Thyroid gland (tissue), 4 donors: ENCODE measurements around the gene VCAN. TPM values are rescaled to one million over a fixed set of nuclear protein-coding genes. Genes with fewer than 3 reads are reported as not detected.

Source experiments
- DNase-seq, 2 donors: peaks; one replicate each; pipeline ENCODE4 v3.0.0-alpha.2; 2019
- H3K27ac ChIP-seq, 3 donors: fragments of 200-600 bp; sonication (generic); 1 replicate in 2 of 3; 2 replicates in 1 of 3; pipeline ENCODE4 v1.5.1; 2016 to 2019; ENCODE audit warnings: mild to moderate bottlenecking in 1 of 3, moderate library complexity in 1 of 3
- H3K27me3 ChIP-seq: fragments of 200-600 bp; sonication (generic); one replicate; pipeline ENCODE4 v1.5.1; 2019
- H3K36me3 ChIP-seq, 2 donors: fragments of 200-600 bp; sonication (generic); one replicate each; pipeline ENCODE4 v1.5.1; 2016 to 2019
- H3K4me1 ChIP-seq, 2 donors: fragments of 200-600 bp; sonication (generic); one replicate each; pipeline ENCODE4 v1.5.1; 2017 to 2019
- H3K4me3 ChIP-seq, 3 donors: fragments of 200-600 bp; sonication (generic); replicated peaks in 1 of 3; 1 replicate in 2 of 3; 2 replicates in 1 of 3; pipeline ENCODE4 v1.5.1; 2016; ENCODE audit warnings: mild to moderate bottlenecking in 1 of 3
- H3K9me3 ChIP-seq: fragments of 200-600 bp; sonication (generic); one replicate; pipeline ENCODE4 v1.5.1; 2017
- POLR2A ChIP-seq, 2 donors: fragments of 450-650 bp; IDR thresholded peaks; one replicate each; pipeline ENCODE4 v1.6.1; 2017; ENCODE audit warnings: antibody characterized with exemption in 2 of 2, mild to moderate bottlenecking in 2 of 2, moderate library complexity in 1 of 2
- WGBS, 2 donors: methylation state at CpG; one replicate each; pipeline ENCODE4 v1.1.5; 2017; 5-methylcytosine and 5-hydroxymethylcytosine counted together
- intact Hi-C: fragments of 100-400 bp; cut with DNase I; formaldehyde crosslinking; loops from one replicate; pipeline ENCODE4 v1.15.1; 2023
- total RNA-seq, 4 donors: library from RNA; depleted of rRNA; stranded (reverse); fragments of >200 nt; gene quantifications; one replicate each; pipeline ENCODE4 v1.2.3, GENCODE V29; 2016
- TF ChIP-seq, protein P1 (sequence below), 6 experiments: fragments of 200-600 bp in 3 of 6; fragments of 450-650 bp in 3 of 6; sonication (generic) in 3 of 6; IDR thresholded peaks; one replicate each; pipeline ENCODE4 v1.5.1; 2016 to 2019; ENCODE audit warnings: antibody characterized with exemption in 6 of 6, mild to moderate bottlenecking in 2 of 6, inconsistent platforms in 1 of 6, moderate library complexity in 1 of 6

The VCAN gene
- total RNA-seq, 4 donors from 2014 or later: 9.7 to 50.1 (median 33.1) TPM

DNA sequence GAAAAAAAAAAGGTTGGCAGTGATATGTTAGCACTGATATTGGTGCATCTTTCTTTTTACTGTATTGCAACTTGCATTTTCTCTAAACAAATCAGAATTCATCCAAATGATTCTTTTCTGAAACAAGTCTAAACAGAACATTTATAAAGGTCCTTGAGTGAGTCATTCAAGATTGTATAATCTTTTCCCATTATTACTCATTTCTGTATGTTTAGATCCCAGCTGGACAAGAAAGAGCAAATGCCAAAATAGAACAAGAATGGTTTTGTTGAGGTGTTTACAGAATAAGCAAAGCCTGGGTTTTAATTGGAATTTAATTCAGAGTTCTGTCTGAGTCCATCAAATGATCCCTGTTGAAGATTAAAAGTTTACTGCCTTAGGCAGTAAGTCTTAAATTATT, 112.3 kb downstream of the VCAN start:
- no peak overlapping the region for H3K4me3 ChIP-seq
- TF ChIP-seq POLR2A (IDR thresholded peaks at IDR 0.05): no peak
- TF ChIP-seq, protein P1, sequence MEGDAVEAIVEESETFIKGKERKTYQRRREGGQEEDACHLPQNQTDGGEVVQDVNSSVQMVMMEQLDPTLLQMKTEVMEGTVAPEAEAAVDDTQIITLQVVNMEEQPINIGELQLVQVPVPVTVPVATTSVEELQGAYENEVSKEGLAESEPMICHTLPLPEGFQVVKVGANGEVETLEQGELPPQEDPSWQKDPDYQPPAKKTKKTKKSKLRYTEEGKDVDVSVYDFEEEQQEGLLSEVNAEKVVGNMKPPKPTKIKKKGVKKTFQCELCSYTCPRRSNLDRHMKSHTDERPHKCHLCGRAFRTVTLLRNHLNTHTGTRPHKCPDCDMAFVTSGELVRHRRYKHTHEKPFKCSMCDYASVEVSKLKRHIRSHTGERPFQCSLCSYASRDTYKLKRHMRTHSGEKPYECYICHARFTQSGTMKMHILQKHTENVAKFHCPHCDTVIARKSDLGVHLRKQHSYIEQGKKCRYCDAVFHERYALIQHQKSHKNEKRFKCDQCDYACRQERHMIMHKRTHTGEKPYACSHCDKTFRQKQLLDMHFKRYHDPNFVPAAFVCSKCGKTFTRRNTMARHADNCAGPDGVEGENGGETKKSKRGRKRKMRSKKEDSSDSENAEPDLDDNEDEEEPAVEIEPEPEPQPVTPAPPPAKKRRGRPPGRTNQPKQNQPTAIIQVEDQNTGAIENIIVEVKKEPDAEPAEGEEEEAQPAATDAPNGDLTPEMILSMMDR (IDR thresholded peaks at IDR 0.05): no peak

DNA sequence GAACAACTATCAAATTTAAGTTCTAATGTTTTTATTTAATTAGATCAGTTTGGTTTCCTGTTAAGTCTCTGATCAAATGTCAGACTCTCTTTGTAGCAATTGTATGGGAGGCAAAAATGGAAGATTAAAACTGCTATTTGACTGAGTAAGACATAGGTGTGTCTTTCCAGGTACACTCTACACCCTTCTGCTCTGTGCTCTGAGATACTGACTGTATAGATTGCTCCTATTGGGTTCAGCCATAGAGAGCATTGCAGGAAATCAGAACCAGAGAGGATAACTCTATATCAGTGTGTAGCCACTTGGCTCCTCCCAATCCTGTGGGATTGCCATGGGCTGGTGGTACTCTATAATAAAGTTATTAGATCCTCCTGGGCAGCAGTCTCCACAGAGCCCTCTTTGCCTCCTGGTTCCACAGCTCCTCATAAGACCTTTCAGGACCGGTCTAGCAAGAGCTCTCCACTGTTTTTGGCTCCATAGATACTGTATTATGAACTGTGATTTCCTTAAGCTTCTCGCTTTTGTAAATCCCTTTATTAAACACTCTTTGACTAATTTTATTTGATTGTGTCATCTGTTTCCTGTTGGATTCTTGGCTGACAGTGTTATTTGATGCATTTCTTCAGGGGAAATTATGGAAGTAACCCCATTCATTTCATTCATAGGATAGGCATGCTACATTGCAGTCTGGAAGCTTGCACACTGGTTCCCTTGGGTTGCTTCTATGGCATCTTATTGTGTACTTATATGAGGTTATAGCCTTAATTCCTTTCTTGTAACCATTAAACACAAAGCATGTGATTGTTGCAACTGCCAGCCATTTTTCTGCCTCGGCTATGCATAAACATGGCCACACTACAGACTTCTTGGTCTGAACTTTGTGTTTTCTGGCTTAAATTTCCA, 115.6 kb downstream of the VCAN start:
- DNase-seq: no peak
- TF ChIP-seq, protein P1 (IDR thresholded peaks at IDR 0.05): no peak
- no peak for TF ChIP-seq POLR2A (IDR thresholded peaks at IDR 0.05)
- WGBS, 2 donors: 50 to 54% methylated on average over 3 of the region's 3 CpGs
- H3K27me3 ChIP-seq: no peaks in the 10 kb centered on the region
- no peaks in the 10 kb centered on the region for H3K9me3 ChIP-seq
- H3K4me3 ChIP-seq: no peak overlapping the region
- H3K4me1 ChIP-seq: no peaks in the 10 kb centered on the region
- H3K36me3 ChIP-seq: no peaks in the 10 kb centered on the region
- intact Hi-C loops: no loop called here
- no peak overlapping the region for H3K27ac ChIP-seq

More for the DNA sequence above, 112.3 kb downstream of the VCAN start:
- Histone ChIP-seq H3K36me3 (no peaks in the 10 kb centered on the region), H3K27ac (no peak overlapping the region), H3K9me3 (no peaks in the 10 kb centered on the region), H3K27me3 (no peaks in the 10 kb centered on the region), H3K4me1 (no peaks in the 10 kb centered on the region)
- intact Hi-C loops: no loop called here
- no peak for DNase-seq

DNA sequence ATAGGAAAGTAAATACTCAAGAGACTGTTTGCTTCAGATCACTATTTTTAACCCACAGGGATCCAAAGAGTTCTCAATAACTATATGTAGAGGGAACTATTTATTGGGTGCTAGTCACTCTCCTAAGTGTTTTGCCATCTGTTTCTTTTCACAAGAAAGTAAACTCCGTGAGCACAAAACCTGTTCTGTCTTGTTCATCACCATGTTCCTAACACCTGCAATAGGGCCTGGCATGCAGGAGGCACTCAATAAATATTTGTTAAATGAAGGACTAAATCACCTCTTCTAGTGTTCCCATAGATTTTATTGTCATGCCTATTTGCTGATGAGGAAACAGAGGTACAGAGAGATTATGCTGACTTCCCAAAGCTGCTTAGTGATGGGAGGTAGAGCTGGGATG, 118.2 kb downstream of the VCAN start:
- 82 to 94% methylated on average over 1 of the region's 1 CpG for WGBS, 2 donors
- intact Hi-C loops: no loop called here

DNA sequence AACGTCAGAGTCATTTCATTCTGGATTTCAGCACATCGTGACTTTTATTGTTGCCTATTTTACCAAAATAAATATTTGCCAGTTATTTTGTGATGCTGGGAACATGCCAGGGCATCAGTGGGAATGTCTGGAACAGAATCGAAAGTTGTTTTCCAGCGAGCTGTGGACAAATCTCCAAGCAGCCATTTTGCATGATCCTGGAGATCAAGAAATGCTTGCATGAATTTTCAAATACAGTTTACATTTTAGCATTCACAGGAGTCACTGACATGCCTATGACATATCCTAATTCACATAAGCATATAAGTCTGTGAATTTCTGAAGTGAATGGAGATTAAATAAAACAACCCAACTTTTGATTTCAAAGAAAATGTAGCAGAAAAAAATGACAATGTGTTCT, 119.4 kb downstream of the VCAN start:
- no peak for DNase-seq
- no peaks in the 10 kb centered on the region for H3K36me3 ChIP-seq
- 81 to 85% methylated on average over 4 of the region's 4 CpGs for WGBS, 2 donors
- H3K27me3 ChIP-seq: no peaks in the 10 kb centered on the region
- H3K4me1 ChIP-seq: no peaks in the 10 kb centered on the region
- no peaks in the 10 kb centered on the region for H3K9me3 ChIP-seq
- no peak overlapping the region for H3K27ac ChIP-seq
- intact Hi-C loops: no loop called here
- TF ChIP-seq, protein P1 (IDR thresholded peaks at IDR 0.05): no peak
- no peak for TF ChIP-seq POLR2A (IDR thresholded peaks at IDR 0.05)
- no peak overlapping the region for H3K4me3 ChIP-seq

More for the DNA sequence above, 118.2 kb downstream of the VCAN start:
- no peak for DNase-seq
- Histone ChIP-seq H3K9me3 (no peaks in the 10 kb centered on the region), H3K27ac (no peak overlapping the region), H3K4me1 (no peaks in the 10 kb centered on the region), H3K27me3 (no peaks in the 10 kb centered on the region), H3K4me3 (no peak overlapping the region), H3K36me3 (no peaks in the 10 kb centered on the region)
- TF ChIP-seq POLR2A (IDR thresholded peaks at IDR 0.05): no peak
- TF ChIP-seq, protein P1 (IDR thresholded peaks at IDR 0.05): no peak

DNA sequence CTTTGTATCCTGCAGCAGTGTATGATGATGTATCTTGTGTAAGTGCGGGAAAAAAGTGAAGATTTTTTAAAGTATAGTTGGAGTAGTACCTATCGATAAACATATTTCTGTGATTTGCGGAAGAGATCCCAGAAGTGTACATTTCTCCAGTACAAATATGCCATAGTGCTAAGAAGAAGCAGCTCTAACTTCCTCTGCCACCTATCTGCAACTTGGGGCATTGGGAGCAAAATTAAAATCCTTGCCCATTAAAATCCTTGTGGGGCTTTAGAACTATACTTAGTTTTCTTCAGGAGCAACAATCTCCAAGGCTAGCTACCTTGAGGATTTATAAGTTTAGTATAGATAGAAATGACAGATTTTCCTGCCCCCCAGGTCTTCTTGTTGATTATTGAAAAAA, 123.7 kb downstream of the VCAN start:
- DNase-seq: no peak
- Histone ChIP-seq H3K27ac (no peak overlapping the region), H3K4me3 (no peak overlapping the region), H3K27me3 (no peaks in the 10 kb centered on the region), H3K36me3 (no peaks in the 10 kb centered on the region), H3K4me1 (no peaks in the 10 kb centered on the region), H3K9me3 (no peaks in the 10 kb centered on the region)
- TF ChIP-seq, protein P1 (IDR thresholded peaks at IDR 0.05): no peak
- no peak for TF ChIP-seq POLR2A (IDR thresholded peaks at IDR 0.05)
- intact Hi-C loops: no loop called here
- 96% methylated on average over 3 of the region's 3 CpGs for whole genome bisulfite sequencing, 2 donors
